IMR-90 (cell line): ENCODE data around the gene OR52R1. TPM values are rescaled to one million over a fixed set of nuclear protein-coding genes. Genes with fewer than 3 reads are reported as not detected.

Source experiments
- ATAC-seq: fragments of 200-7000 bp; cut with Tn5 transposase; 2 replicates; pipeline ENCODE4 v1.9.1; 2020; ENCODE audit warnings: low read depth, mild to moderate bottlenecking, moderate library complexity
- BruUV-seq: library from RNA; stranded (reverse); fragments of 400-500 nt; replicated peaks from 2 replicates; lab custom pipeline; 2021; lab: Mats Ljungman, UMichigan
- CTCF ChIA-PET: fragments of 300-600 bp; formaldehyde crosslinking; extraction: SDS; loops from one replicate; lab custom pipeline; 2021; ENCODE audit warnings: antibody characterized with exemption; lab: Yijun Ruan, JAX
- POLR2A ChIA-PET: fragments of 300-600 bp; sonication (Branson Sonifier 250); formaldehyde crosslinking; loops from one replicate; lab custom pipeline; 2022; ENCODE audit warnings: antibody characterized with exemption; ENCODE audit not compliant: unreplicated experiment; lab: Charles Lee
- DNase-seq: peaks from one replicate; pipeline ENCODE4 v3.0.0; 2013
- H2AFZ ChIP-seq: replicated peaks from 2 replicates; pipeline ENCODE3; 2013; ENCODE audit warnings: low read length, mild to moderate bottlenecking; ENCODE audit not compliant: poor library complexity
- H2AK5ac ChIP-seq: 2 replicates; pipeline ENCODE4 v1.6.1; 2013; ENCODE audit warnings: low read depth, low read length, inconsistent platforms
- H2AK9ac ChIP-seq: replicated peaks from 2 replicates; pipeline ENCODE3; 2013; ENCODE audit warnings: mild to moderate bottlenecking, low read depth, low read length, moderate library complexity; ENCODE audit not compliant: poor library complexity
- H2BK120ac ChIP-seq: 2 replicates; pipeline ENCODE4 v1.6.1; 2013; ENCODE audit warnings: low read depth, low read length, inconsistent platforms
- H2BK15ac ChIP-seq: 3 replicates; pipeline ENCODE4 v1.6.1; 2013; ENCODE audit warnings: low read depth, low read length, inconsistent platforms
- H2BK20ac ChIP-seq: 2 replicates; pipeline ENCODE4 v1.6.1; 2013; ENCODE audit warnings: low read depth, mild to moderate bottlenecking, inconsistent platforms, low read length, moderate library complexity
- H2BK5ac ChIP-seq: 2 replicates; pipeline ENCODE4 v1.6.1; 2013; ENCODE audit warnings: mild to moderate bottlenecking, low read depth, low read length, inconsistent platforms; ENCODE audit not compliant: poor library complexity, severe bottlenecking
- H3K14ac ChIP-seq: replicated peaks from 2 replicates; pipeline ENCODE4 v1.6.1; 2013; ENCODE audit warnings: low read depth, low read length, inconsistent platforms
- H3K18ac ChIP-seq: 2 replicates; pipeline ENCODE4 v1.6.1; 2013; ENCODE audit warnings: low read depth, low read length, control low read depth
- H3K23ac ChIP-seq: 2 replicates; pipeline ENCODE4 v1.6.1; 2013; ENCODE audit warnings: low read depth, low read length, inconsistent platforms
- H3K27ac ChIP-seq: 2 replicates; pipeline ENCODE4 v1.5.1; 2013; ENCODE audit warnings: mild to moderate bottlenecking, control low read depth, low read length; ENCODE audit not compliant: insufficient read depth
- H3K27me3 ChIP-seq: 2 replicates; pipeline ENCODE4 v1.6.1; 2013; ENCODE audit warnings: low read length; ENCODE audit not compliant: control insufficient read depth, insufficient read depth
- H3K36me3 ChIP-seq: 2 replicates; pipeline ENCODE4 v1.6.1; 2013; ENCODE audit warnings: low read length, mixed read lengths; ENCODE audit not compliant: control insufficient read depth, insufficient read depth
- H3K4ac ChIP-seq: 2 replicates; pipeline ENCODE4 v1.6.1; 2013; ENCODE audit warnings: low read depth, low read length, inconsistent platforms
- H3K4me1 ChIP-seq: 2 replicates; pipeline ENCODE4 v1.6.1; 2013; ENCODE audit warnings: low read length, mixed read lengths; ENCODE audit not compliant: control insufficient read depth, insufficient read depth
- H3K4me2 ChIP-seq: 2 replicates; pipeline ENCODE4 v1.6.1; 2013; ENCODE audit warnings: low read depth, mild to moderate bottlenecking, control low read depth, low read length, moderate library complexity
- H3K4me3 ChIP-seq: 2 replicates; pipeline ENCODE4 v1.5.1; 2013; ENCODE audit warnings: low read depth, mild to moderate bottlenecking, control low read depth, low read length, moderate library complexity; ENCODE audit not compliant: insufficient read depth
- H3K56ac ChIP-seq: 2 replicates; pipeline ENCODE4 v1.6.1; 2013; ENCODE audit warnings: low read length, inconsistent platforms; ENCODE audit not compliant: insufficient read depth; ENCODE audit errors: extremely low read depth
- H3K79me1 ChIP-seq, 2 experiments: 2 replicates each; pipeline ENCODE4 v1.6.1; 2013; ENCODE audit warnings: low read length in 2 of 2, inconsistent platforms in 1 of 2, low read depth in 1 of 2
- H3K9ac ChIP-seq: 2 replicates; pipeline ENCODE4 v1.6.1; 2013; ENCODE audit warnings: low read depth, low read length, control low read depth
- H3K9me1 ChIP-seq: 2 replicates; pipeline ENCODE4 v1.6.1; 2013; ENCODE audit warnings: low read length, inconsistent platforms; ENCODE audit not compliant: insufficient read depth
- H3K9me3 ChIP-seq: 2 replicates; pipeline ENCODE4 v1.6.1; 2013; ENCODE audit warnings: low read length; ENCODE audit not compliant: control insufficient read depth, insufficient read depth
- H4K20me1 ChIP-seq: 2 replicates; pipeline ENCODE4 v1.6.1; 2013; ENCODE audit warnings: low read length, inconsistent platforms; ENCODE audit not compliant: insufficient read depth
- H4K5ac ChIP-seq: 2 replicates; pipeline ENCODE4 v1.6.1; 2013; ENCODE audit warnings: mild to moderate bottlenecking, low read depth, low read length, control low read depth
- H4K8ac ChIP-seq, 2 experiments: 2 replicates each; pipeline ENCODE4 v1.6.1; 2013; ENCODE audit warnings: low read depth in 2 of 2, low read length in 2 of 2, control low read depth in 1 of 2, inconsistent platforms in 1 of 2
- H4K91ac ChIP-seq: 2 replicates; pipeline ENCODE4 v1.6.1; 2013; ENCODE audit warnings: low read depth, low read length, inconsistent platforms; ENCODE audit not compliant: insufficient read depth
- MXI1 ChIP-seq: IDR thresholded peaks from 2 replicates; pipeline ENCODE4 v1.6.1; 2012; ENCODE audit warnings: low read depth, mild to moderate bottlenecking, low read length, moderate library complexity, borderline replicate concordance
- RCOR1 ChIP-seq: IDR thresholded peaks from 2 replicates; pipeline ENCODE4 v1.6.1; 2012; ENCODE audit warnings: mild to moderate bottlenecking, low read length, improper control_type of control experiment; ENCODE audit not compliant: insufficient replicate concordance
- SMC3 ChIP-seq: fragments of 150-350 bp; IDR thresholded peaks from 2 replicates; pipeline ENCODE4 v1.6.1; 2016; ENCODE audit warnings: low read depth, mild to moderate bottlenecking, antibody characterized with exemption, low read length, moderate library complexity
- WGBS, 2 experiments: methylation state at CpG; one replicate each; pipeline versions ENCODE4 v1.1.5 to v1.1.7; 2013; ENCODE audit warnings: missing lambda C conversion rate in 2 of 2; ENCODE audit not compliant: insufficient read length in 1 of 2; ENCODE audit errors: extremely low coverage in 2 of 2; 5-methylcytosine and 5-hydroxymethylcytosine counted together
- dilution Hi-C: fragments of 300-500 bp; cut with HindIII; formaldehyde crosslinking; loops from one replicate; pipeline ENCODE4 v1.14.3; 2018; ENCODE audit warnings: low sequenced_read_pairs; ENCODE audit not compliant: unreplicated experiment
- in situ Hi-C: fragments of 300-500 bp; cut with MboI; formaldehyde crosslinking; loops from 3 replicates; pipeline ENCODE4 v1.14.3; 2019; ENCODE audit warnings: low sequenced_read_pairs, inconsistent platforms, mixed read lengths
- intact Hi-C: fragments of 100-400 bp; cut with micrococcal nuclease; formaldehyde crosslinking; loops from 2 replicates; pipeline ENCODE4 v1.10.0; 2022
- polyA plus RNA-seq, 3 experiments: library from polyadenylated mRNA; depleted of rRNA; stranded (reverse); fragments of >200 nt; gene quantifications; 2 replicates each; pipeline ENCODE4 v1.2.3, GENCODE V29; 2012; ENCODE audit warnings: low replicate concordance in 1 of 3
- total RNA-seq: library from RNA; depleted of rRNA; stranded (reverse); fragments of >200 nt; gene quantifications from 2 replicates; pipeline ENCODE4 v1.2.3, GENCODE V29; 2012
- TF ChIP-seq, protein P1 (sequence below): fragments of 150-350 bp; IDR thresholded peaks from 2 replicates; pipeline ENCODE4 v1.6.1; 2016; ENCODE audit warnings: low read depth, mild to moderate bottlenecking, low read length, moderate library complexity, borderline replicate concordance

OR52R1 gene
- total and polyA plus RNA-seq, 2 of the 4 experiments (the other 2 are of a cell fraction) = not detected

DNA sequence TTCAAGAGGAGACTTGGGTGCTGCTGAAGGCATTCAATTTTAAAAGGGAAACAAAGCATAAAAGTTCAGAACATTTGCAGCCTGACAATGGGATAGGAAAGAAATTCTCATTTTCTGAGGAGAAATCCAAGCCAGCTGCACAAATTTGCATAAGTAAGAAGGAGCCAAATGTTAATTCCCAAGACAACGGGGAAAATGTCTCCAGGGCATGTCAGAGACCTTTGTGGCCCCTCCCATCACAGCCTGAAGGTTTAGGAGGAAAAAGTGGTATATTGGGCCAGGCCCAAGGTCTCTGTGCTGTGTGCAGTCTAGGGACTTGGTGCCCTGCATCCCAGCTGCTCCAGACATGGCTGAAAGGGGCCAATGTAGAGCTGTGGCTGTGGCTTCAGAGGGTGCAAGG is 21.7 kb downstream of the OR52R1 start:
- POLR2A ChIA-PET = no interaction called here
- Histone ChIP-seq H2AFZ (no peak overlapping the region), H3K14ac (no peak overlapping the region), H3K4me1 (no peaks in the 10 kb centered on the region), H4K8ac (no peak overlapping the region), H3K4ac (no peak overlapping the region), H2BK120ac (no peak overlapping the region), H3K56ac (no peak overlapping the region), H3K4me3 (no peak overlapping the region), H2AK5ac (no peak overlapping the region), H2BK5ac (no peak overlapping the region), H2AK9ac (no peak overlapping the region), H3K9me1 (no peaks in the 10 kb centered on the region), H2BK20ac (no peak overlapping the region), H3K27ac (no peak overlapping the region), H4K20me1 (no peaks in the 10 kb centered on the region), H3K4me2 (no peak overlapping the region), H3K9me3 (no peaks in the 10 kb centered on the region; the same call in 1 of the 2 replicates), H3K27me3 (no peaks in the 10 kb centered on the region; the same call in 1 of the 2 replicates), H3K23ac (no peak overlapping the region), H3K18ac (no peak overlapping the region), H4K91ac (no peak overlapping the region), H3K79me1 (no peaks in the 10 kb centered on the region), H2BK15ac (no peak overlapping the region), H3K36me3 (no peaks in the 10 kb centered on the region), H3K9ac (no peak overlapping the region), H4K5ac (no peak overlapping the region)
- intact Hi-C loops = no loop called here
- CTCF ChIA-PET = no interaction called here
- no TSS peak for BruUV-seq
- TF ChIP-seq MXI1 (no peak), RCOR1 (no peak), SMC3 (no peak)
- TF ChIP-seq, protein P1, sequence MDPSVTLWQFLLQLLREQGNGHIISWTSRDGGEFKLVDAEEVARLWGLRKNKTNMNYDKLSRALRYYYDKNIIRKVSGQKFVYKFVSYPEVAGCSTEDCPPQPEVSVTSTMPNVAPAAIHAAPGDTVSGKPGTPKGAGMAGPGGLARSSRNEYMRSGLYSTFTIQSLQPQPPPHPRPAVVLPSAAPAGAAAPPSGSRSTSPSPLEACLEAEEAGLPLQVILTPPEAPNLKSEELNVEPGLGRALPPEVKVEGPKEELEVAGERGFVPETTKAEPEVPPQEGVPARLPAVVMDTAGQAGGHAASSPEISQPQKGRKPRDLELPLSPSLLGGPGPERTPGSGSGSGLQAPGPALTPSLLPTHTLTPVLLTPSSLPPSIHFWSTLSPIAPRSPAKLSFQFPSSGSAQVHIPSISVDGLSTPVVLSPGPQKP = no peak
- DNase-seq = no peak
- no CpG with 5 or more reads among the region's 1 CpG for WGBS, 2 experiments
- in situ Hi-C loops = no loop called here
- dilution Hi-C loops = no loop called here
- ATAC-seq = no peak
